ENCODE data around the gene MBTPS1. TPM values are rescaled to one million over a fixed set of nuclear protein-coding genes. Genes with fewer than 3 reads are reported as not detected.
A peak's percentile ranks its signal among the peaks of the same experiment; 100 is the strongest.

MBTPS1 gene
- total and polyA plus RNA-seq, 11 donors: 37.2 to 91.4 (median 67.7) TPM

GRCh38 chr16:84091460-84091859, 25.3 kb downstream of the MBTPS1 start:
- Histone ChIP-seq H3K27me3 (no peaks in the 10 kb centered on the region), H3K9me3 (no peaks in the 10 kb centered on the region), H3K4me1 (peaks cover 0 to 32% (median 4%) of the 10 kb centered on the region in 12 donors), H3K4me3 (no peak overlapping the region), H3K36me3 (peaks cover 0 to 100% (median 99%) of the 10 kb centered on the region in 9 donors), H3K27ac (peak overlapping the region in 9 of 12 donors; percentile 8 to 74 (median 41))
- DNase-seq (peak in 4 of 5 donors; percentile 31 to 73 (median 56)), ATAC-seq (peak; percentile 73 to 85 (median 80))
- intact Hi-C loops (cut with DNase I): no loop called here
- TF ChIP-seq CTCF (IDR thresholded peaks at IDR 0.05) (no peak), POLR2A (IDR thresholded peaks at IDR 0.05) (no peak)
- WGBS, 4 donors: 42 to 59% (median 53%) methylated on average over 10 of the region's 10 CpGs

- Histone ChIP-seq H3K4me3 (no peak overlapping the region), H3K4me1 (peaks cover 0 to 36% (median 8%) of the 10 kb centered on the region in 12 donors), H3K9me3 (no peaks in the 10 kb centered on the region), H3K36me3 (peaks cover 0 to 99% (median 94%) of the 10 kb centered on the region in 9 donors), H3K27ac (peak overlapping the region in 2 of 12 donors; percentile 37 to 85), H3K27me3 (no peaks in the 10 kb centered on the region)
- ATAC-seq (no peak), DNase-seq (no peak)
- intact Hi-C loops (cut with DNase I): no loop called here
- 86 to 93% (median 89%) methylated on average over 9 of the region's 9 CpGs for WGBS, 4 donors
- TF ChIP-seq POLR2A (IDR thresholded peaks at IDR 0.05): no peak
- no peak for TF ChIP-seq CTCF (IDR thresholded peaks at IDR 0.05)
These were observed 26.5 kb downstream of the MBTPS1 start for GRCh38 chr16:84090211-84090610.

- DNase-seq (peak in 4 of 5 donors; percentile 46 to 87 (median 74)), ATAC-seq (peak; percentile 33 to 72 (median 62))
- Histone ChIP-seq H3K27me3 (no peaks in the 10 kb centered on the region), H3K36me3 (peaks cover 0 to 99% (median 90%) of the 10 kb centered on the region in 9 donors), H3K4me3 (no peak overlapping the region), H3K4me1 (peaks cover 0 to 38% (median 8%) of the 10 kb centered on the region in 12 donors), H3K27ac (peak overlapping the region in 6 of 12 donors; percentile 14 to 86 (median 64)), H3K9me3 (no peaks in the 10 kb centered on the region)
- intact Hi-C loops (cut with DNase I): loop anchor here in 6 of 10 donors (5.0 to 10.0 kb wide), 5 partner anchors 56 to 396 kb away; partner anchors contain the start of genes TAF1C (in 2 of the 6), DNAAF1 (in 1 of the 6) and HSDL1 (in 1 of the 6)
- WGBS, 4 donors: 64 to 78% (median 73%) methylated on average over 15 of the region's 15 CpGs
- TF ChIP-seq CTCF (IDR thresholded peaks at IDR 0.05) (peak in 5 of 12 donors; percentile 11 to 28 (median 23)), POLR2A (IDR thresholded peaks at IDR 0.05) (no peak)
These were observed 27.9 kb downstream of the MBTPS1 start for GRCh38 chr16:84088695-84089395.

- TF ChIP-seq POLR2A (IDR thresholded peaks at IDR 0.05) (no peak), CTCF (IDR thresholded peaks at IDR 0.05) (no peak)
- no peak overlapping the region for H3K4me3 ChIP-seq
- no peak for ATAC-seq
- H3K27ac ChIP-seq: peak overlapping the region in 7 of 12 donors; percentile 57 to 86 (median 72)
- H3K36me3 ChIP-seq: peaks cover 0 to 99% (median 88%) of the 10 kb centered on the region in 9 donors
- intact Hi-C loops (cut with DNase I): loop anchor here in 6 of 10 donors (5.0 to 10.0 kb wide), 5 partner anchors 57 to 397 kb away; partner anchors contain the start of genes TAF1C (in 2 of the 6), DNAAF1 (in 1 of the 6) and HSDL1 (in 1 of the 6)
- H3K4me1 ChIP-seq: peaks cover 0 to 47% (median 9%) of the 10 kb centered on the region in 12 donors
- H3K9me3 ChIP-seq: no peaks in the 10 kb centered on the region
- no peaks in the 10 kb centered on the region for H3K27me3 ChIP-seq
- no peak for DNase-seq
- WGBS, 4 donors: 73 to 83% (median 79%) methylated on average over 11 of the region's 11 CpGs
These were observed 29.1 kb downstream of the MBTPS1 start for GRCh38 chr16:84087466-84088151.

Measured in heart left ventricle (tissue), 16 donors.